Mammary epithelial cell (primary cell): ENCODE measurements around the gene ELK4.

Experiments
- CTCF ChIP-seq, 2 donors: IDR thresholded peaks in 1 of 2; conservative IDR thresholded peaks in 1 of 2; 2 replicates each; pipeline ENCODE4 v1.5.1; 2011 to 2012; ENCODE audit warnings: inconsistent platforms in 2 of 2, low read length in 2 of 2, mild to moderate bottlenecking in 2 of 2, control low read depth in 1 of 2, low read depth in 1 of 2; ENCODE audit not compliant: insufficient read depth in 1 of 2; ENCODE audit errors: extremely low read depth in 1 of 2
- EZH2 ChIP-seq: IDR thresholded peaks from 2 replicates; pipeline ENCODE4 v1.6.1; 2012; ENCODE audit warnings: low read length, inconsistent platforms, borderline replicate concordance

- TF ChIP-seq CTCF (conservative IDR thresholded peaks at IDR 0.05 in 1 of 2, IDR thresholded peaks at IDR 0.05 in 1 of 2; ENCODE audit: extremely low read depth in 1 of 2, insufficient read depth in 1 of 2, low read depth in 1 of 2, low read length in 2 of 2) (no peak), EZH2 (no peak)
Measured at GRCh38 chr1:205592443-205593003, 39.3 kb downstream of the ELK4 start.
